Left lung (tissue), 10 donors: Measurements from ENCODE around the gene SLC17A7. TPM values are rescaled to one million over a fixed set of nuclear protein-coding genes. Genes with fewer than 3 reads are reported as not detected.

ENCODE experiments used
- ATAC-seq: fragments of 200-7000 bp; cut with Tn5 transposase; one replicate; pipeline ENCODE4 v1.9.1; 2020; ENCODE audit warnings: moderate library complexity
- DNase-seq, 4 donors: peaks; one replicate each; pipeline ENCODE4 v3.0.0-alpha.2; 2013 to 2020
- H3K27ac ChIP-seq, 2 donors: fragments of 200-600 bp; sonication (generic) in 1 of 2; one replicate each; pipeline versions ENCODE4 v1.5.0 to v1.8.0; 2020 to 2021
- H3K27me3 ChIP-seq, 2 donors: fragments of 200-600 bp; sonication (generic) in 1 of 2; one replicate each; pipeline versions ENCODE4 v1.5.0 to v1.8.0; 2020 to 2021
- H3K36me3 ChIP-seq, 2 donors: fragments of 200-600 bp; sonication (generic) in 1 of 2; one replicate each; pipeline versions ENCODE4 v1.5.0 to v1.8.0; 2020 to 2021
- H3K4me1 ChIP-seq, 2 donors: fragments of 200-600 bp; one replicate each; pipeline ENCODE4 v1.8.0; 2021
- H3K4me3 ChIP-seq, 2 donors: fragments of 200-600 bp; sonication (generic) in 1 of 2; one replicate each; pipeline versions ENCODE4 v1.5.0 to v1.8.0; 2020 to 2021; ENCODE audit warnings: mild to moderate bottlenecking in 1 of 2
- H3K9me3 ChIP-seq, 2 donors: fragments of 200-600 bp; sonication (generic) in 1 of 2; one replicate each; pipeline versions ENCODE4 v1.5.0 to v1.8.0; 2020 to 2021
- intact Hi-C, 2 donors: fragments of 100-400 bp; cut with DNase I; formaldehyde crosslinking; loops; one replicate each; pipeline versions ENCODE4 v1.11.2 to v1.14.2; 2022
- polyA plus RNA-seq, 6 donors: library from polyadenylated mRNA; unstranded; fragments of 120-200 nt; gene quantifications; one replicate each; pipeline ENCODE4 v1.2.1, GENCODE V29; 2013; ENCODE audit not compliant: insufficient read length in 6 of 6
- total RNA-seq, 2 donors: library from RNA; stranded (reverse); fragmentation: NEBNext Ultra II Directional; extraction: Animal tissue kit (Norgen Biotek cat#: 25700); gene quantifications; one replicate each; pipeline ENCODE4 v1.2.1, GENCODE V29; 2021
- TF ChIP-seq, protein P1 (sequence below), 2 donors: fragments of 200-600 bp; sonication (generic) in 1 of 2; IDR thresholded peaks; one replicate each; pipeline versions ENCODE4 v1.5.0 to v1.8.0; 2021; ENCODE audit warnings: antibody characterized with exemption in 2 of 2
- donor health status: DM: no; HTN: yes; CAD: no.
- donor health status: DM: no; HTN: no; CAD: no.

The SLC17A7 gene
- total and polyA plus RNA-seq, 8 donors = 0.21 to 0.70 (median 0.33) TPM

DNA sequence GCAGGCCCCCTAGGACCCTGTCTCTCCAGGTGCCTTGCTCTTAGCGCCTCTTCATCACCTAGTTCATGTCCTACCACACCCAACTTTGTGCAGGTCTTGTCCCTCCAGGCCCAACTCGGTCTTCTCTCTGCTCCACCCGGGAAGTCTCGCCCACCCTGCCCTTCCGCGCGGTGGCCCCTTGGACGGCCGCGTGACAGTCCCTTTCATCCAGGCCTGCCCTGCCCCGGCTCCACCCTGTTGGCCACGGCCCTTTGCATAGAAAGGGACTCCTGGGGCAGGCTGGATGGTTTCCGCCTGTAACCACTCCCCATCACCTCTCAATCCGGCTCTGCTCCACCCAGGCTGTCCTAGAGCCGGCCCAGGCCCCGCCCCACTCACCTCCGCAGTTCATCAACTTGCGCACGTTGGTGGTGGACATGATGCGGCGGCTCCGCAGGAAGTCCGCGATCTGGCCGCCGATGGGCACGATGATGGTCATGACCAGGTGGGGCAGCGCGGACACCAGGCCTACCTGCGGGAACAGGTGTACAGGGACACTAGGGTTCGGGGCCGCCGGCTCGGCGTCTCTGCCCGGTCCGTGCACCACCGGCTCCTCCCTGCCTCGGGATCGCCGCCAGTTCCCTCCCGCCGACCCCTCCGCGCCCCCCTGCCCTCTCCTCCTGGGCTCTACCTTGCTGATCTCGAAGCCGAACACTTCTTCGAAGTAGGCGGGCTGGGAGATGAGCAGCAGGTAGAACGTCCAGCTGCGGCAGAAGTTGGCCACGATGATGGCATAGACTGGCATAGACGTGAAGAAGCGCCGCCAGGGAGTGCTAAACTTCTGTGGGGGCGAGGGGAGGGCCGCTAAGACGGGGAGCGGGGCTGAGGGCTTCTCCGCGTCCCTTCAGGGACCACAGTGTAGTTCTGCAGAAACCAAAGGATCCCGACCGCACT lies 8.9 kb downstream of the SLC17A7 start:
- peaks cover 0 to 16% of the 10 kb centered on the region in 2 donors for H3K4me1 ChIP-seq
- no peaks in the 10 kb centered on the region for H3K36me3 ChIP-seq
- peak; percentile 78 for ATAC-seq
- H3K27me3 ChIP-seq = peaks cover 81 to 100% of the 10 kb centered on the region in 2 donors
- H3K27ac ChIP-seq = no peak overlapping the region
- TF ChIP-seq, protein P1, sequence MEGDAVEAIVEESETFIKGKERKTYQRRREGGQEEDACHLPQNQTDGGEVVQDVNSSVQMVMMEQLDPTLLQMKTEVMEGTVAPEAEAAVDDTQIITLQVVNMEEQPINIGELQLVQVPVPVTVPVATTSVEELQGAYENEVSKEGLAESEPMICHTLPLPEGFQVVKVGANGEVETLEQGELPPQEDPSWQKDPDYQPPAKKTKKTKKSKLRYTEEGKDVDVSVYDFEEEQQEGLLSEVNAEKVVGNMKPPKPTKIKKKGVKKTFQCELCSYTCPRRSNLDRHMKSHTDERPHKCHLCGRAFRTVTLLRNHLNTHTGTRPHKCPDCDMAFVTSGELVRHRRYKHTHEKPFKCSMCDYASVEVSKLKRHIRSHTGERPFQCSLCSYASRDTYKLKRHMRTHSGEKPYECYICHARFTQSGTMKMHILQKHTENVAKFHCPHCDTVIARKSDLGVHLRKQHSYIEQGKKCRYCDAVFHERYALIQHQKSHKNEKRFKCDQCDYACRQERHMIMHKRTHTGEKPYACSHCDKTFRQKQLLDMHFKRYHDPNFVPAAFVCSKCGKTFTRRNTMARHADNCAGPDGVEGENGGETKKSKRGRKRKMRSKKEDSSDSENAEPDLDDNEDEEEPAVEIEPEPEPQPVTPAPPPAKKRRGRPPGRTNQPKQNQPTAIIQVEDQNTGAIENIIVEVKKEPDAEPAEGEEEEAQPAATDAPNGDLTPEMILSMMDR (IDR thresholded peaks at IDR 0.05) = no peak
- H3K4me3 ChIP-seq = no peak overlapping the region
- no peaks in the 10 kb centered on the region for H3K9me3 ChIP-seq
- DNase-seq = peak in 1 of 4 donors; percentile 37
- intact Hi-C loops = no loop called here

DNA sequence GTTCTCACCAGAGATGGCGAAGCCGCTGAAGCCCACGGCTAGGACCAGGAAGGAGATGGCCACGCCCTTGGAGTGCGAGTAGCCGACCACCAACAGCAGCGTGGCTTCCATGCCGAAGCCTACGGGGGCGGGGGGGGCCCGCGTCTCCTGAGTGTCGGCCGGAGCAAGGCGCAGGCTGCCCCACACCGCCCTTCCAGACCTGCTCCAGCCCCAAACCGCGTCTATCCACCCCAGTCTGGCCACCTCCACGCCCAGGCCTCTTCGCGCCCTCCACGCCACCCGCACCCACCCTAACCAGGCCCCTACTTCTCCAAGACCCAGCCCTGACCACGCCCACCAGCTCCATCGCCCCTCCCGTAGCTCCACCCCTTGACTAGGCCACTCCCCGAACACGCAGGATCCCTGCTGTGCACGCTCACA lies 10.0 kb downstream of the SLC17A7 start:
- no peak overlapping the region for H3K27ac ChIP-seq
- TF ChIP-seq, protein P1 (IDR thresholded peaks at IDR 0.05) = no peak
- H3K9me3 ChIP-seq = no peaks in the 10 kb centered on the region
- no peaks in the 10 kb centered on the region for H3K36me3 ChIP-seq
- DNase-seq (no peak), ATAC-seq (no peak)
- H3K4me3 ChIP-seq = no peak overlapping the region
- peaks cover 81 to 100% of the 10 kb centered on the region in 2 donors for H3K27me3 ChIP-seq
- H3K4me1 ChIP-seq = peaks cover 0 to 12% of the 10 kb centered on the region in 2 donors
- intact Hi-C loops = no loop called here

DNA sequence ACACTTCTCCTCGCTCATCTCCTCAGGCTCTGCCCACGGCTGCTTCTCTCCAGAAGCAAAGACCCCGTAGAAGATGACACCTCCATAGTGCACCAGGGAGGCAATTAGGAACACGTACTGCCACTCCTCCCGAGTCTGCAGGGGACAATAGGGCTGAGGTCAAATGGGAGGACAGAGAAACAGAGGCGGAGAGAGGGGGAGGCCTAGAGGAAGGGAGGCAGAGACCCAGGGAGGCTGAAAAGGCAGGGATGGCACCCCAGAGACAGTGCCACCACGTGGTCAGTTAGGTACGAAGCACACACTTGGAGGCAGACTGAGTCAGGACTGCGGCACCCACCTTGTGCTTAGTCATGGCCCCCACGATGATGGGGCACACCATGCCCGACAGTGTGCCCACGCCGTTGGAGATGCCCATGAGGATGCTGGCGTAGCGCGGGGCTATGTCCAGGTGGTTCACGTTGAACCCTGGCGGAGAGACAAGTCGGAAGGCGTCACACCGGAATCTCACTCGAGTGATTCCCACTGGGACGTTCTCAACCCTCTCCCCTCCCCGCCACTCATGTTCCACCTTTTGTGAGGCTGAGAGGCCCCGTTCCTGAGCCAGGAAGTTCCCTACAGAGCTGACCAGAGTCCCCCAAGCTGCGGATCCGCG lies 10.5 kb downstream of the SLC17A7 start:
- TF ChIP-seq, protein P1 (IDR thresholded peaks at IDR 0.05) = peak in 1 of 2 donors; percentile 11
- intact Hi-C loops = no loop called here
- no peaks in the 10 kb centered on the region for H3K36me3 ChIP-seq
- H3K9me3 ChIP-seq = no peaks in the 10 kb centered on the region
- DNase-seq (peak in 1 of 4 donors; percentile 43), ATAC-seq (no peak)
- no peak overlapping the region for H3K4me3 ChIP-seq
- H3K4me1 ChIP-seq = peaks cover 0 to 15% of the 10 kb centered on the region in 2 donors
- peaks cover 82 to 100% of the 10 kb centered on the region in 2 donors for H3K27me3 ChIP-seq
- H3K27ac ChIP-seq = no peak overlapping the region

DNA sequence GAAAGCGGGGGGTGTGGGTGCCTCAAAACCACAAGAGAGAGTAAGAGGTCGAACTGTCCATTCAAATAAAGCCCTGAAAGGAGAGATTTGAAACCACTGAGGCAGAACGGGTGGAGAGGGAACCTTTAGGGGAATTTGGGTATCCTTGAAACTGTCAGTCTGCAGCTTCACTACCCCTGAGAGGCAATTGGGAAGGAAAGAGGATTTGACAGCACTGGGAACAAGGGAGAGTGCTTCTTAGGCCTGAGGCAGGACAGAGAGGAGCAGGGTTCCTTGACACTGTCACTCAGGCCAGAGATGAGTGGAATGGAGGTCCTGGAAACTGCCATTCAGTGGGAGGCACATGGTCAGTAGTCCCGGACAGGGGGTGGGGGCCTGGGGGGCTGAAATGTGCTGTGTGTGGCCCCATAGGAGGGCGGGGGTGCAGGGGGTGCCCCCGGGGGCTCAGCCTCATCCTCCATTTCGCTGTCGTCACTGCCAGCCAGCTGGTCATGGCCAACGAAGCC lies 11.1 kb downstream of the SLC17A7 start:
- peak in 1 of 4 donors; percentile 40 for DNase-seq
- no peak overlapping the region for H3K27ac ChIP-seq
- TF ChIP-seq, protein P1 (IDR thresholded peaks at IDR 0.05) = no peak
- ATAC-seq = no peak
- no peaks in the 10 kb centered on the region for H3K36me3 ChIP-seq
- H3K4me1 ChIP-seq = peaks cover 0 to 15% of the 10 kb centered on the region in 2 donors
- intact Hi-C loops = no loop called here
- no peak overlapping the region for H3K4me3 ChIP-seq
- peaks cover 82 to 100% of the 10 kb centered on the region in 2 donors for H3K27me3 ChIP-seq
- no peaks in the 10 kb centered on the region for H3K9me3 ChIP-seq
